ENCODE results near the gene UGT1A7.

DNA sequence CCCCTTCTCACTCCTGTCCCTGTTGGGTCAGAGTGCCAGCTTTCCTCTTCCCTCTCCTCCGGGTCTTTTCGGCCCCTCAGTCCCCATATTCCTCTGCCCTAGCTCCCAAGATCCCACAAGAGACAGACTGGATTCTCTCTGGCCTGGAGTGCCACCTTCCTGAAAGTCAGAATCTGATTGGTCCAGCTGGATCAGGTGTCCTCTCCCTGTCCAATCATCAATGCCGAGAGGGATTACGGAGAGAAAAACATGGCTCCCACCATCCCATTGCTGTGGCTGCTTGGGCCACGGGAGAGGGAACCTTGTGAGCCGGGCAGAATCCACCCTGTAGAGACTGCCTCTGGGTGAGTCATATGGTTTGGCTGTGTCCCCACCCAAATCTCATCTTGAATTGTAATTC, 93.7 kb downstream of the UGT1A7 start:
- TF ChIP-seq CTCF (IDR thresholded peaks at IDR 0.05) (no peak), POLR2A (IDR thresholded peaks at IDR 0.05) (no peak)

Measured in right lobe of liver (tissue), 4 donors.